ENCODE measurements around the gene TP53I11.

The TP53I11 gene

GRCh38 chr11:44973632-44974401 is 23.1 kb upstream of the TP53I11 start:
- TF ChIP-seq RARB (CRISPR knock-in tag; IDR thresholded peaks at IDR 0.05): no peak
- no peak for TF ChIP-seq TOX (CRISPR knock-in tag; IDR thresholded peaks at IDR 0.05; ENCODE audit: borderline replicate concordance)
- no peak for ATAC-seq

DNA sequence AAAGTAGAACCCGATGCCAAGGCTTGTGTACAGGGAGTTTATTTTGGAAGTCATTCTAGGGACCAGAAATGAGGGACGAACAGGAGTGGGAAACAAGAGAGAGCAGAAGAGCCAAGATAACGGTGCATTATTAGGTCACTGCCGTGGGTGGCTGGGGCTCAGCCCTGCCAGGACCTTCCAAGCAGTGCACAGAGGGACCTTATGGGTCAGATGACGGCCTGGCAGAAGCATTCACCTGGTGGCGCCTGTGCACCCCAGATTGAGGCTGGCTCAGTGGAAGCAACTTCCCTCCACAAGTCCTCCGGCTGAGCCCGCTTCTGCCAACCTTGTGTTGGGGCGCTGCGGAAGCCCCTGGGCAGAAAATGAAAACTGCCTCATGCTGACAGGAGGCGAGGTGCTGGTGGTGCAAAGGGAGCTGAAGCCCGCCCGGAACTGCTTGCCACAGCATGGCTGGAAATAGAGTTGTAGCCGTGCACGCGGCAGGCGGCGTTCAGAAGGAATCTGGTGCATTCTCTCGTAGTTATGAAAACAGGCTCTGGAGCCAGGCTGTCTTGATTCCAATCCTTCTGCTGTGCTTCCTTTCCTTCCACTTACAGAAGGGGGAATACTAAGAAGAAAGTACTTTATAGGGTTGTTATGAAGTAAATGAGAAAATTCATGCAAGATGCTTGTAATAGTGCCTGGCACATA is 22.2 kb upstream of the TP53I11 start:
- TF ChIP-seq ZNF70 (CRISPR knock-in tag; IDR thresholded peaks at IDR 0.05) (no peak), TCF4 (CRISPR knock-in tag; IDR thresholded peaks at IDR 0.05; ENCODE audit: borderline replicate concordance) (no peak), RARB (CRISPR knock-in tag; IDR thresholded peaks at IDR 0.05) (no peak), ZFP3 (CRISPR knock-in tag; IDR thresholded peaks at IDR 0.05) (no peak), ESRRG (CRISPR knock-in tag; IDR thresholded peaks at IDR 0.05) (no peak), GLIS3 (CRISPR knock-in tag; IDR thresholded peaks at IDR 0.05) (no peak), BACH2 (CRISPR knock-in tag; IDR thresholded peaks at IDR 0.05; ENCODE audit: borderline replicate concordance) (no peak)
- no peak for ATAC-seq

- ATAC-seq: no peak
- TF ChIP-seq, protein P1, sequence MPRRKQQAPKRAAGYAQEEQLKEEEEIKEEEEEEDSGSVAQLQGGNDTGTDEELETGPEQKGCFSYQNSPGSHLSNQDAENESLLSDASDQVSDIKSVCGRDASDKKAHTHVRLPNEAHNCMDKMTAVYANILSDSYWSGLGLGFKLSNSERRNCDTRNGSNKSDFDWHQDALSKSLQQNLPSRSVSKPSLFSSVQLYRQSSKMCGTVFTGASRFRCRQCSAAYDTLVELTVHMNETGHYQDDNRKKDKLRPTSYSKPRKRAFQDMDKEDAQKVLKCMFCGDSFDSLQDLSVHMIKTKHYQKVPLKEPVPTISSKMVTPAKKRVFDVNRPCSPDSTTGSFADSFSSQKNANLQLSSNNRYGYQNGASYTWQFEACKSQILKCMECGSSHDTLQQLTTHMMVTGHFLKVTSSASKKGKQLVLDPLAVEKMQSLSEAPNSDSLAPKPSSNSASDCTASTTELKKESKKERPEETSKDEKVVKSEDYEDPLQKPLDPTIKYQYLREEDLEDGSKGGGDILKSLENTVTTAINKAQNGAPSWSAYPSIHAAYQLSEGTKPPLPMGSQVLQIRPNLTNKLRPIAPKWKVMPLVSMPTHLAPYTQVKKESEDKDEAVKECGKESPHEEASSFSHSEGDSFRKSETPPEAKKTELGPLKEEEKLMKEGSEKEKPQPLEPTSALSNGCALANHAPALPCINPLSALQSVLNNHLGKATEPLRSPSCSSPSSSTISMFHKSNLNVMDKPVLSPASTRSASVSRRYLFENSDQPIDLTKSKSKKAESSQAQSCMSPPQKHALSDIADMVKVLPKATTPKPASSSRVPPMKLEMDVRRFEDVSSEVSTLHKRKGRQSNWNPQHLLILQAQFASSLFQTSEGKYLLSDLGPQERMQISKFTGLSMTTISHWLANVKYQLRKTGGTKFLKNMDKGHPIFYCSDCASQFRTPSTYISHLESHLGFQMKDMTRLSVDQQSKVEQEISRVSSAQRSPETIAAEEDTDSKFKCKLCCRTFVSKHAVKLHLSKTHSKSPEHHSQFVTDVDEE (CRISPR knock-in tag; IDR thresholded peaks at IDR 0.05): no peak
- TF ChIP-seq ZC3H10 (CRISPR knock-in tag; IDR thresholded peaks at IDR 0.05): no peak
- TF ChIP-seq ESRRG (CRISPR knock-in tag; IDR thresholded peaks at IDR 0.05): no peak
- no peak for TF ChIP-seq ARNTL (CRISPR knock-in tag; IDR thresholded peaks at IDR 0.05; ENCODE audit: borderline replicate concordance, low read depth)
- no peak for TF ChIP-seq PPARA (CRISPR knock-in tag; IDR thresholded peaks at IDR 0.05; ENCODE audit: borderline replicate concordance)
- no peak for TF ChIP-seq SNAI2 (CRISPR knock-in tag; IDR thresholded peaks at IDR 0.05)
- TF ChIP-seq ZFP3 (CRISPR knock-in tag; IDR thresholded peaks at IDR 0.05): no peak
- TF ChIP-seq ZNF565 (CRISPR knock-in tag; conservative IDR thresholded peaks at IDR 0.05; ENCODE audit: low read depth): no peak
- no peak for TF ChIP-seq ZNF8 (CRISPR knock-in tag; IDR thresholded peaks at IDR 0.05)
- TF ChIP-seq ISL1 (CRISPR knock-in tag; IDR thresholded peaks at IDR 0.05): no peak
- no peak for TF ChIP-seq CSDC2 (CRISPR knock-in tag; IDR thresholded peaks at IDR 0.05)
- no peak for TF ChIP-seq ZNF70 (CRISPR knock-in tag; IDR thresholded peaks at IDR 0.05)
- TF ChIP-seq ZFP30 (CRISPR knock-in tag; IDR thresholded peaks at IDR 0.05): no peak
- TF ChIP-seq TCF4 (CRISPR knock-in tag; IDR thresholded peaks at IDR 0.05; ENCODE audit: borderline replicate concordance): no peak
- no peak for TF ChIP-seq BACH2 (CRISPR knock-in tag; IDR thresholded peaks at IDR 0.05; ENCODE audit: borderline replicate concordance)
- TF ChIP-seq OSR1 (CRISPR knock-in tag; IDR thresholded peaks at IDR 0.05): no peak
- TF ChIP-seq GLIS3 (CRISPR knock-in tag; IDR thresholded peaks at IDR 0.05): no peak
- no peak for TF ChIP-seq RARB (CRISPR knock-in tag; IDR thresholded peaks at IDR 0.05)
Observed at GRCh38 chr11:44971185-44971584, 20.5 kb upstream of the TP53I11 start.

GRCh38 chr11:44970293-44970692 is 19.6 kb upstream of the TP53I11 start:
- no peak for ATAC-seq
- TF ChIP-seq ZFP30 (CRISPR knock-in tag; IDR thresholded peaks at IDR 0.05) (no peak), ZFP3 (CRISPR knock-in tag; IDR thresholded peaks at IDR 0.05) (no peak), BACH2 (CRISPR knock-in tag; IDR thresholded peaks at IDR 0.05; ENCODE audit: borderline replicate concordance) (no peak), ZC3H10 (CRISPR knock-in tag; IDR thresholded peaks at IDR 0.05) (no peak), ZNF70 (CRISPR knock-in tag; IDR thresholded peaks at IDR 0.05) (no peak), ESRRG (CRISPR knock-in tag; IDR thresholded peaks at IDR 0.05) (no peak), POU6F1 (CRISPR knock-in tag; IDR thresholded peaks at IDR 0.05; ENCODE audit: borderline replicate concordance, low read depth) (no peak), OSR1 (CRISPR knock-in tag; IDR thresholded peaks at IDR 0.05) (no peak), PATZ1 (CRISPR knock-in tag; IDR thresholded peaks at IDR 0.05; ENCODE audit: borderline replicate concordance) (no peak), PPARA (CRISPR knock-in tag; IDR thresholded peaks at IDR 0.05; ENCODE audit: borderline replicate concordance) (no peak)
- TF ChIP-seq, protein P2, sequence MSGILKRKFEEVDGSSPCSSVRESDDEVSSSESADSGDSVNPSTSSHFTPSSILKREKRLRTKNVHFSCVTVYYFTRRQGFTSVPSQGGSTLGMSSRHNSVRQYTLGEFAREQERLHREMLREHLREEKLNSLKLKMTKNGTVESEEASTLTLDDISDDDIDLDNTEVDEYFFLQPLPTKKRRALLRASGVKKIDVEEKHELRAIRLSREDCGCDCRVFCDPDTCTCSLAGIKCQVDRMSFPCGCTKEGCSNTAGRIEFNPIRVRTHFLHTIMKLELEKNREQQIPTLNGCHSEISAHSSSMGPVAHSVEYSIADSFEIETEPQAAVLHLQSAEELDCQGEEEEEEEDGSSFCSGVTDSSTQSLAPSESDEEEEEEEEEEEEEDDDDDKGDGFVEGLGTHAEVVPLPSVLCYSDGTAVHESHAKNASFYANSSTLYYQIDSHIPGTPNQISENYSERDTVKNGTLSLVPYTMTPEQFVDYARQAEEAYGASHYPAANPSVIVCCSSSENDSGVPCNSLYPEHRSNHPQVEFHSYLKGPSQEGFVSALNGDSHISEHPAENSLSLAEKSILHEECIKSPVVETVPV (CRISPR knock-in tag; IDR thresholded peaks at IDR 0.05): no peak
- TF ChIP-seq, protein P1 (CRISPR knock-in tag; IDR thresholded peaks at IDR 0.05): no peak
